SK-N-SH (cell line): Measurements from ENCODE around the gene CFTR. TPM values are rescaled to one million over a fixed set of nuclear protein-coding genes. Genes with fewer than 3 reads are reported as not detected.

Experiments
- CTCF ChIA-PET: fragments of 300-600, 350-600 bp; formaldehyde crosslinking; extraction: SDS; loops from one replicate; lab custom pipeline; 2021; lab: Yijun Ruan, JAX
- POLR2A ChIA-PET: fragments of 350-600 bp; sonication (Branson Sonifier 250); formaldehyde crosslinking; extraction: SDS; loops from one replicate; lab custom pipeline; 2020; ENCODE audit warnings: antibody characterized with exemption, inconsistent platforms; lab: Yijun Ruan, JAX
- DNase-seq: peaks from one replicate; pipeline ENCODE4 v3.0.0; 2012
- H2AFZ ChIP-seq: fragments of 200-600 bp; sonication (generic); 2 replicates; pipeline ENCODE4 v1.8.1; 2016; ENCODE audit warnings: antibody characterized with exemption, mild to moderate bottlenecking, low read depth
- H3F3A ChIP-seq: fragments of 200-600 bp; sonication (generic); replicated peaks from 2 replicates; pipeline ENCODE3; 2016; ENCODE audit warnings: antibody characterized with exemption, mild to moderate bottlenecking; ENCODE audit not compliant: insufficient read depth
- H3K27ac ChIP-seq, 2 experiments: fragments of 200-500 bp in 1 of 2; fragments of 200-600 bp in 1 of 2; sonication (Bioruptor generic) in 1 of 2; sonication (generic), shearing (Covaris generic) in 1 of 2; 2 replicates each; pipeline versions ENCODE4 v1.5.1 to v1.6.1; 2014 to 2016; ENCODE audit warnings: low read depth in 2 of 2, inconsistent platforms in 1 of 2, low read length in 1 of 2, mild to moderate bottlenecking in 1 of 2, mixed read lengths in 1 of 2
- H3K27me3 ChIP-seq: fragments of 200-600 bp; sonication (generic), shearing (Covaris generic); 2 replicates; pipeline ENCODE4 v1.6.1; 2016; ENCODE audit warnings: mixed run types; ENCODE audit not compliant: insufficient read depth
- H3K36me3 ChIP-seq, 2 experiments: fragments of 200-500 bp in 1 of 2; fragments of 200-600 bp in 1 of 2; sonication (Bioruptor generic) in 1 of 2; sonication (generic) in 1 of 2; replicated peaks in 1 of 2; 2 replicates each; pipeline versions ENCODE3 to v1.5.1; 2014 to 2016; ENCODE audit warnings: low read length in 1 of 2, mild to moderate bottlenecking in 1 of 2; ENCODE audit not compliant: insufficient read depth in 2 of 2, control insufficient read depth in 1 of 2
- H3K4me1 ChIP-seq, 2 experiments: fragments of 200-500 bp in 1 of 2; fragments of 200-600 bp in 1 of 2; sonication (Bioruptor generic) in 1 of 2; sonication (generic), shearing (Covaris generic) in 1 of 2; 2 replicates each; pipeline versions ENCODE4 v1.5.1 to v1.6.1; 2014 to 2016; ENCODE audit warnings: low read depth in 1 of 2, low read length in 1 of 2, mixed run types in 1 of 2; ENCODE audit not compliant: insufficient read depth in 2 of 2, control insufficient read depth in 1 of 2
- H3K4me2 ChIP-seq: fragments of 200-600 bp; sonication (generic), shearing (Covaris generic); 2 replicates; pipeline ENCODE4 v1.6.1; 2017; ENCODE audit warnings: mixed run types
- H3K4me3 ChIP-seq, 2 experiments: fragments of 200-500 bp in 1 of 2; fragments of 200-600 bp in 1 of 2; sonication (Bioruptor generic) in 1 of 2; sonication (generic), shearing (Covaris generic) in 1 of 2; 2 replicates each; pipeline versions ENCODE4 v1.5.1 to v1.8.1; 2014 to 2016; ENCODE audit warnings: low read depth in 2 of 2, inconsistent platforms in 1 of 2, low read length in 1 of 2, mild to moderate bottlenecking in 1 of 2, mixed read lengths in 1 of 2, moderate library complexity in 1 of 2
- H3K79me2 ChIP-seq: fragments of 200-600 bp; sonication (generic); 2 replicates; pipeline ENCODE4 v1.8.1; 2017; ENCODE audit warnings: mild to moderate bottlenecking; ENCODE audit not compliant: insufficient read depth
- H3K9ac ChIP-seq: fragments of 200-600 bp; sonication (generic); 2 replicates; pipeline ENCODE4 v1.6.1; 2017; ENCODE audit warnings: mixed run types
- H3K9me2 ChIP-seq: fragments of 200-600 bp; sonication (generic); 2 replicates; pipeline ENCODE4 v1.6.1; 2017; ENCODE audit warnings: mixed run types
- H3K9me3 ChIP-seq: fragments of 200-600 bp; sonication (generic); 2 replicates; pipeline ENCODE4 v1.6.1; 2017; ENCODE audit warnings: mixed run types, mild to moderate bottlenecking, moderate library complexity
- H4K20me1 ChIP-seq: fragments of 200-600 bp; sonication (generic); 2 replicates; pipeline ENCODE4 v1.6.1; 2017; ENCODE audit warnings: mild to moderate bottlenecking, mixed run types; ENCODE audit not compliant: insufficient read depth
- CHD2 ChIP-seq: fragments of 150-350 bp; IDR thresholded peaks from 2 replicates; pipeline ENCODE4 v1.6.1; 2018; ENCODE audit warnings: low read length; ENCODE audit not compliant: partially characterized antibody
- CTCF ChIP-seq: fragments of 200-600 bp; sonication (generic); IDR thresholded peaks from 2 replicates; pipeline ENCODE4 v1.6.1; 2017; ENCODE audit warnings: antibody characterized with exemption, mild to moderate bottlenecking, moderate library complexity
- ELF1 ChIP-seq: IDR thresholded peaks from 2 replicates; pipeline ENCODE4 v1.4.0; 2012
- EP300 ChIP-seq, 2 experiments: IDR thresholded peaks; 2 replicates each; pipeline versions ENCODE4 v1.4.0 to v1.6.1; 2012; ENCODE audit warnings: borderline replicate concordance in 1 of 2, low read depth in 1 of 2, low read length in 1 of 2
- FOSL2 ChIP-seq: IDR thresholded peaks from 2 replicates; pipeline ENCODE4 v1.4.0; 2012; ENCODE audit warnings: low read depth, mild to moderate bottlenecking, moderate library complexity, borderline replicate concordance
- FOXJ3 ChIP-seq: sonication (generic); formaldehyde crosslinking; IDR thresholded peaks from 2 replicates; pipeline ENCODE4 v1.5.1; 2020; ENCODE audit warnings: mild to moderate bottlenecking, missing genetic modification reagents
- FOXM1 ChIP-seq: IDR thresholded peaks from 2 replicates; pipeline ENCODE4 v1.4.0; 2012; ENCODE audit warnings: low read depth, mild to moderate bottlenecking
- GATA2 ChIP-seq: sonication (generic); formaldehyde crosslinking; IDR thresholded peaks from 2 replicates; pipeline ENCODE4 v1.5.0; 2020; ENCODE audit warnings: mild to moderate bottlenecking, missing genetic modification reagents
- JUND ChIP-seq: IDR thresholded peaks from 2 replicates; pipeline ENCODE4 v1.4.0; 2012
- MAX ChIP-seq: IDR thresholded peaks from 2 replicates; pipeline ENCODE4 v1.4.0; 2012; ENCODE audit warnings: low read depth
- MXI1 ChIP-seq: IDR thresholded peaks from 2 replicates; pipeline ENCODE4 v1.6.1; 2012; ENCODE audit warnings: mild to moderate bottlenecking, low read depth, low read length, improper control_type of control experiment
- NFIC ChIP-seq: IDR thresholded peaks from 2 replicates; pipeline ENCODE4 v1.4.0; 2012; ENCODE audit warnings: borderline replicate concordance
- NRF1 ChIP-seq: IDR thresholded peaks from 2 replicates; pipeline ENCODE4 v1.6.1; 2012; ENCODE audit warnings: low read depth, mild to moderate bottlenecking, low read length
- RCOR1 ChIP-seq: fragments of 150-350 bp; IDR thresholded peaks from 2 replicates; pipeline ENCODE4 v1.6.1; 2017; ENCODE audit warnings: antibody characterized with exemption, low read length
- RXRA ChIP-seq: IDR thresholded peaks from 2 replicates; pipeline ENCODE4 v1.4.0; 2012; ENCODE audit warnings: low read depth, mild to moderate bottlenecking, borderline replicate concordance
- SIN3A ChIP-seq: IDR thresholded peaks from 2 replicates; pipeline ENCODE4 v1.6.1; 2012; ENCODE audit warnings: low read depth, mild to moderate bottlenecking, low read length, moderate library complexity, borderline replicate concordance
- SMC3 ChIP-seq: IDR thresholded peaks from 2 replicates; pipeline ENCODE4 v1.6.1; 2012; ENCODE audit warnings: low read depth, low read length, improper control_type of control experiment
- TAF1 ChIP-seq: IDR thresholded peaks from 2 replicates; pipeline ENCODE4 v1.6.1; 2012; ENCODE audit warnings: low read depth, mild to moderate bottlenecking, low read length, moderate library complexity, borderline replicate concordance
- TCF12 ChIP-seq: IDR thresholded peaks from 2 replicates; pipeline ENCODE4 v1.4.0; 2012
- TEAD4 ChIP-seq: IDR thresholded peaks from 2 replicates; pipeline ENCODE4 v1.4.0; 2012; ENCODE audit warnings: mild to moderate bottlenecking, borderline replicate concordance; ENCODE audit not compliant: insufficient read depth
- YY1 ChIP-seq: IDR thresholded peaks from 2 replicates; pipeline ENCODE4 v1.4.0; 2012; ENCODE audit warnings: low read depth, mild to moderate bottlenecking
- WGBS: methylation state at CpG from one replicate; pipeline ENCODE4 v1.1.6; 2017; ENCODE audit warnings: low lambda C conversion rate; 5-methylcytosine and 5-hydroxymethylcytosine counted together
- polyA plus RNA-seq, 3 experiments: library from polyadenylated mRNA; depleted of rRNA; stranded (reverse); fragments of >200 nt; gene quantifications; 2 replicates each; pipeline ENCODE4 v1.2.3, GENCODE V29; 2012
- TF ChIP-seq, protein P1 (sequence below): IDR thresholded peaks from 2 replicates; pipeline ENCODE4 v1.4.0; 2012; ENCODE audit warnings: low read depth, borderline replicate concordance
- TF ChIP-seq, protein P2 (sequence below): fragments of 150-350 bp; IDR thresholded peaks from 2 replicates; pipeline ENCODE4 v1.6.1; 2017; ENCODE audit warnings: antibody characterized with exemption, low read length, low read depth, borderline replicate concordance
- TF ChIP-seq, protein P3 (sequence below): IDR thresholded peaks from 2 replicates; pipeline ENCODE4 v1.4.0; 2012; ENCODE audit warnings: low read depth, borderline replicate concordance

CFTR gene
- polyA plus RNA-seq, 1 of the 3 experiments (the other 2 are of a cell fraction), result not detected

DNA sequence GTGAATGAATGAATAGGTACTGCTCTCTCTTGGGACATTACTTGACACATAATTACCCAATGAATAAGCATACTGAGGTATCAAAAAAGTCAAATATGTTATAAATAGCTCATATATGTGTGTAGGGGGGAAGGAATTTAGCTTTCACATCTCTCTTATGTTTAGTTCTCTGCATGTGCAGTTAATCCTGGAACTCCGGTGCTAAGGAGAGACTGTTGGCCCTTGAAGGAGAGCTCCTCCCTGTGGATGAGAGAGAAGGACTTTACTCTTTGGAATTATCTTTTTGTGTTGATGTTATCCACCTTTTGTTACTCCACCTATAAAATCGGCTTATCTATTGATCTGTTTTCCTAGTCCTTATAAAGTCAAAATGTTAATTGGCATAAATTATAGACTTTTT is 1.2 kb downstream of the CFTR start:
- ChIA-PET POLR2A (no interaction called here), CTCF (interaction anchor here (1.4 to 1.6 kb wide), 2 partner anchors 13 to 22 kb away, joined by 4 to 10 read pairs; no protein-coding TSS in a partner anchor)
- H3K9ac ChIP-seq, result no peak overlapping the region
- H2AFZ ChIP-seq, result no peak overlapping the region
- H3K4me2 ChIP-seq, result no peak overlapping the region
- no peaks in the 10 kb centered on the region for H3F3A ChIP-seq
- TF ChIP-seq MXI1 (no peak), GATA2 (CRISPR knock-in tag) (no peak), RCOR1 (no peak), TEAD4 (no peak), ELF1 (no peak), FOXM1 (no peak), TCF12 (no peak), RXRA (no peak), SIN3A (no peak), SMC3 (no peak), FOSL2 (no peak), NFIC (no peak), NRF1 (no peak), MAX (no peak)
- TF ChIP-seq, protein P1, sequence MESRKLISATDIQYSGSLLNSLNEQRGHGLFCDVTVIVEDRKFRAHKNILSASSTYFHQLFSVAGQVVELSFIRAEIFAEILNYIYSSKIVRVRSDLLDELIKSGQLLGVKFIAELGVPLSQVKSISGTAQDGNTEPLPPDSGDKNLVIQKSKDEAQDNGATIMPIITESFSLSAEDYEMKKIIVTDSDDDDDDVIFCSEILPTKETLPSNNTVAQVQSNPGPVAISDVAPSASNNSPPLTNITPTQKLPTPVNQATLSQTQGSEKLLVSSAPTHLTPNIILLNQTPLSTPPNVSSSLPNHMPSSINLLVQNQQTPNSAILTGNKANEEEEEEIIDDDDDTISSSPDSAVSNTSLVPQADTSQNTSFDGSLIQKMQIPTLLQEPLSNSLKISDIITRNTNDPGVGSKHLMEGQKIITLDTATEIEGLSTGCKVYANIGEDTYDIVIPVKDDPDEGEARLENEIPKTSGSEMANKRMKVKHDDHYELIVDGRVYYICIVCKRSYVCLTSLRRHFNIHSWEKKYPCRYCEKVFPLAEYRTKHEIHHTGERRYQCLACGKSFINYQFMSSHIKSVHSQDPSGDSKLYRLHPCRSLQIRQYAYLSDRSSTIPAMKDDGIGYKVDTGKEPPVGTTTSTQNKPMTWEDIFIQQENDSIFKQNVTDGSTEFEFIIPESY, result no peak
- H3K79me2 ChIP-seq, result no peaks in the 10 kb centered on the region
- H3K27ac ChIP-seq, result no peak overlapping the region
- H3K36me3 ChIP-seq, result no peaks in the 10 kb centered on the region
- H3K4me1 ChIP-seq, result no peaks in the 10 kb centered on the region
- H3K4me3 ChIP-seq, result no peak overlapping the region
- 3% methylated on average over 2 of the region's 2 CpGs for WGBS
- H3K9me3 ChIP-seq, result no peaks in the 10 kb centered on the region
- H3K27me3 ChIP-seq, result peaks cover 18% of the 10 kb centered on the region
- H4K20me1 ChIP-seq, result no peaks in the 10 kb centered on the region
- no peaks in the 10 kb centered on the region for H3K9me2 ChIP-seq
- no peak for DNase-seq

DNA sequence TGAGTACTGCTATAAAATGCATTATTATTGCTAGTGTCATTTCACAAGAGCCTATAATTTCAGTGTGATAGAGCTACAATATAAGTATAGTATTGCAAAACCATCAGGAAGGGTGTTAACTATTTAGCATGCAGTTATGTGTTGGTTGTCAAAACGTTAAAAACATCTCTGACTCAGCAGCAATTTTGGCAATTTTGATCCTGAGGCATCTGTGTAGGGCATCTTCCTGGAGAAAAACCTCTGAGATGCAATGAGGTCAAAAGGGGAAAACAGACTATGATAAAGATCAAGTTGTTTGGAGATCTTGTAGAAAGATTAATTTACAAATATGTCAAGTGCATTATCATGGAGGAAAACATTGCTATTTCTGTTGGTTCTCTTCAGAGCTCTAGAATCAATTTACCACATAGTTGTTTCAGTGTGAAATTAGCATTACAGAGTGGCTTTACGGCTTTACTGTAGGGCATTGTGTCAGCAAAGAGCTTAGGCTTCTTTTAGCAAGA is 5.3 kb downstream of the CFTR start:
- WGBS, result 2% methylated on average over 2 of the region's 2 CpGs
- Histone ChIP-seq H3K4me2 (no peak overlapping the region), H4K20me1 (no peaks in the 10 kb centered on the region), H3K27ac (no peak overlapping the region), H3K9ac (no peak overlapping the region), H3K4me1 (no peaks in the 10 kb centered on the region), H2AFZ (no peak overlapping the region), H3K79me2 (no peaks in the 10 kb centered on the region), H3K36me3 (no peaks in the 10 kb centered on the region), H3K9me3 (no peaks in the 10 kb centered on the region), H3K9me2 (no peaks in the 10 kb centered on the region)
- CTCF ChIA-PET, result interaction anchor here (1.5 kb wide), 1 partner anchor 26 kb away, joined by 5 read pairs; no protein-coding TSS in a partner anchor
- POLR2A ChIA-PET, result no interaction called here
- DNase-seq, result no peak
- no peak for TF ChIP-seq FOXJ3 (CRISPR knock-in tag)
- no peak for TF ChIP-seq RXRA
- TF ChIP-seq SIN3A, result no peak
- TF ChIP-seq JUND, result no peak
- no peak for TF ChIP-seq YY1
- no peak for TF ChIP-seq TAF1
- TF ChIP-seq, protein P2, sequence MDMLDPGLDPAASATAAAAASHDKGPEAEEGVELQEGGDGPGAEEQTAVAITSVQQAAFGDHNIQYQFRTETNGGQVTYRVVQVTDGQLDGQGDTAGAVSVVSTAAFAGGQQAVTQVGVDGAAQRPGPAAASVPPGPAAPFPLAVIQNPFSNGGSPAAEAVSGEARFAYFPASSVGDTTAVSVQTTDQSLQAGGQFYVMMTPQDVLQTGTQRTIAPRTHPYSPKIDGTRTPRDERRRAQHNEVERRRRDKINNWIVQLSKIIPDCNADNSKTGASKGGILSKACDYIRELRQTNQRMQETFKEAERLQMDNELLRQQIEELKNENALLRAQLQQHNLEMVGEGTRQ, result no peak
- TF ChIP-seq CHD2, result no peak
- no peak for TF ChIP-seq TEAD4
- no peak for TF ChIP-seq CTCF
- no peak for TF ChIP-seq NRF1
- no peak for TF ChIP-seq EP300 (IDR thresholded peaks at IDR 0.05; ENCODE audit: borderline replicate concordance in 1 of 2, low read depth in 1 of 2, low read length in 1 of 2)
- TF ChIP-seq, protein P3, sequence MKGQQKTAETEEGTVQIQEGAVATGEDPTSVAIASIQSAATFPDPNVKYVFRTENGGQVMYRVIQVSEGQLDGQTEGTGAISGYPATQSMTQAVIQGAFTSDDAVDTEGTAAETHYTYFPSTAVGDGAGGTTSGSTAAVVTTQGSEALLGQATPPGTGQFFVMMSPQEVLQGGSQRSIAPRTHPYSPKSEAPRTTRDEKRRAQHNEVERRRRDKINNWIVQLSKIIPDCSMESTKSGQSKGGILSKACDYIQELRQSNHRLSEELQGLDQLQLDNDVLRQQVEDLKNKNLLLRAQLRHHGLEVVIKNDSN, result no peak
- no peak for TF ChIP-seq RCOR1
- TF ChIP-seq, all 33 proteins: peak for 0
- Histone ChIP-seq H3K4me3 (no peak overlapping the region), H3K27me3 (peaks cover 2% of the 10 kb centered on the region), H3F3A (no peaks in the 10 kb centered on the region)
